HG02678 (cell line): ENCODE results near the gene PTPRG.

Experiments
- ATAC-seq: cut with Tn5 transposase; IDR thresholded peaks from one replicate; pipeline ENCODE4 v1.9.1; 2021; ENCODE audit warnings: mild to moderate bottlenecking, moderate library complexity; ENCODE audit not compliant: unreplicated experiment

The PTPRG gene

GRCh38 chr3:61910732-61911131 is 349.4 kb downstream of the PTPRG start:
- no peak for ATAC-seq

GRCh38 chr3:61912158-61912557 is 350.8 kb downstream of the PTPRG start:
- peak; percentile 87 for ATAC-seq

DNA sequence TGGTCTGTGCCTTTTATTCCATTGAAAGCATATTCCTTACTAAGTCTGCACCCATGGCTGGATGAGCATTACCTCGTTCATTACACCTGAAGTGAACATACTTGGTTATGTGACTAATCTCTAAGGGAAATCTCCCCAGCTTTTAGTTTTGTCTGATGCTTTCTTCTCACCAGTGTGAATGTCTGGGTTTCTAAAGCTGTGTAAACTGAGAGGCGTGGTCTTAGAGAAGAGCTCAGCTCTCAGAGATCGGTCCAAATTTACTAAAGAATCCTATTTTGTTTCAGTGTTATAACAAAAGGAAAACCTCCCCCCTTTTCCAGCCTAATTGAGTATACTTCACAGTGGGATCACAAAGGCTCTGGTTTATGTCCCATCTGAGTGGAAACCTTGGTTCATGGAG is 352.3 kb downstream of the PTPRG start:
- ATAC-seq, result no peak

GRCh38 chr3:61914276-61914675 is 352.9 kb downstream of the PTPRG start:
- no peak for ATAC-seq

- ATAC-seq, result no peak
These were observed 353.9 kb downstream of the PTPRG start for GRCh38 chr3:61915296-61915695.

DNA sequence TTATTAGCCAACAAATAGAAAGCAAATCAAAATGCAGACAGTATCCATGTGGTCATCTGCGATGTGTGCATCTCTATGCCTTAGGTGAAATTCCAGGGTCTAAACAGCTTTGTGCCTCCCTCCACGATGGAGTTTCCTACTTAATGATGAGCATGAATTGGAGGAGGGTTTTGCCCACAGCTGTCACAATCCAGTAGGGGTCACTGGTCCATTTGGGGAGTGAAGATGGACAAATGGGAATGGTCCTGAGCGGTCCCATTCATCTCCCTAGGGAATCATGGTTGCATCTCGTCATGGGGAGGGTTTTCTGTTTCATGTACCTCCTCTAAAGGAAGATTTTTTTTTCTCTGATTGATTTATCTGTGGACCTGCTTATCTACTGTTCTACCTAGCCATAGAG is 358.0 kb downstream of the PTPRG start:
- ATAC-seq, result no peak

DNA sequence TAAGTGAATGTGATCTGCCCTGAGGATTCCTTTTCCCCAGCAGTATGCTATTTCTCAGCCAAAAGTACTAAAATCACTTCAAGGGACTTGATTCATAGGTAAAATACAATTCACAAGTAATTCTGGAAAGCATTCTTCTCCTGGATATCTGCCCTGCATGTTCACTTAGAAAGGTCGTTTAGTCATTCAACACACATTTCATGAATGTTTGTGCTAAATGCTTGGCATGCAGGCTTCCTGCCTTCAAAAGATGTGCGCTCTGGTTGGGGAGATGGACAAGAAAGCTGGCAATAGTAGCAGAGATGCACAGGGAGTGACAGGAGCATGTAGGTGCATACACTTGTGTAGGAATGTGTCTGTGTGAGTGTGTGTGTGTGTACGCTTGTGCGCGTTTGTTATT is 360.7 kb downstream of the PTPRG start:
- ATAC-seq, result no peak

DNA sequence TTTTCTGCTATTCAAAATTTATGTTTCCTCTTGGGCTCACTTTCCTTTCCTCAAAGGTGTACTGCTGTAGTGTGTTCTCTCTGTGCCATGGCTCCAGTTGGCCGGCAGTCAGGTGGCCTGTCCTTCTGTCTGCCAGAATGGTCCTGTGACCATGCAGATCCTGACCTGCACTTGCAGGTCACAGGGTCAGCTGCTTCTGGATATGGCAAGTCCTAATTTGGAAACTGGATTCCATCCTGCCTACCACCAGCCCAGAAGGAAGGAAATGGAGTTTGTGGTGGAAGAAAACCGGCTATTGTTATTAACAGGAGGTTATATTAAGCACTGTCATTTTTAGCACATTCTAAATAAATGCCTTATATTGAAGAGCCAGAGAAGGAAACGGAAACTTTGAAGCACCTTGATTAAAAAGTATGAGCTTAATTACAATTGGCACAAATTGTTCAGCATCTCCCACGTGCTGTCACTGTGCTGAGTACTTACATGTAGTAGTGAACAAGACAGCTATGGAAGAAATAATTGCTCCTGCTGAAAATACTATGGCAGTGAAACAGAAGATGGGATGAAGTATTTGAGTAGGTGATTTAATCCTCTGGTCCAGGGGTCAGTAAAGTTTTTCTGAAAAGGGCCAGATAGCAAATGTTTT is 362.8 kb downstream of the PTPRG start:
- ATAC-seq, result no peak

- ATAC-seq, result no peak
These were observed 363.6 kb downstream of the PTPRG start for GRCh38 chr3:61924991-61925390.

- ATAC-seq, result no peak
These were observed 364.4 kb downstream of the PTPRG start for GRCh38 chr3:61925721-61926120.

DNA sequence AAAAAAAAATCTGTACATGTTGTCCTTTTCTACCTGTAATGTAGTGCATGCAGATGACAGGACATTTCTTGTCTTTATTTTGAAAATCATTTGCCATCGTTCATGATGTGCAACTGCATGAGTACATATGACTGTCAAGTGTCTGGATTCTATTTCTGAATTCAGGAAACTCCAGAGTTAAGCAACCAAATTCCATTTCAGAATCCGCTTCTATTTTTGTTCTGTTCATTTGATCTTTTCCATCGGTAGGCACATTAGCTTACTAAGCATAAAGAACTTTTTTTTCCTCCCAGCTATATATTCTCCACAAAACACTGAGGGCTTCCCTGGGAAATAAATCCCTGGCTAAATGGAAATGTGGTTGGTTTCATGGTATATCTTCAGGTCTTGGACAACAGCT is 365.6 kb downstream of the PTPRG start:
- no peak for ATAC-seq

DNA sequence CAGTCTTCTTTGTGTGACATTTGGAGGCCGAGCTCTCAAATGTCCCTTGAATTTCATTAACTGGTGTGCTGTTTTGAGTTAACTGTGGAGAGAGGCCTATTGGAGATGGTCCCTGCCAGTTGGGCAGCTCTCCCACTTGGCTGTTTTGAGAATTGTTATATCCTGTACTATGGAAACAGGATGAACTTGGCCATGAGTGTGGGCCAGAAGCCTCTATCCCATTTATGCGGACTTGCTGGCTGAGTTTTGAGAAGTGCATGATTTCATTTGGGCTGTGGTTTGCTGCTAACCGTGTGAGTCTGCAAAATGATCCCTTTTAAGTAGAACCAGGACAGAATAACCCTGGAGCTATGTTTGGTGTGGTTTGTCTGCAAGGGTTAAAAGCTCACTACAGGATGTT is 366.0 kb downstream of the PTPRG start:
- ATAC-seq, result no peak

- ATAC-seq, result no peak
These were observed 366.7 kb downstream of the PTPRG start for GRCh38 chr3:61928039-61928438.

- ATAC-seq, result no peak
These were observed 367.5 kb downstream of the PTPRG start for GRCh38 chr3:61928776-61929314.

DNA sequence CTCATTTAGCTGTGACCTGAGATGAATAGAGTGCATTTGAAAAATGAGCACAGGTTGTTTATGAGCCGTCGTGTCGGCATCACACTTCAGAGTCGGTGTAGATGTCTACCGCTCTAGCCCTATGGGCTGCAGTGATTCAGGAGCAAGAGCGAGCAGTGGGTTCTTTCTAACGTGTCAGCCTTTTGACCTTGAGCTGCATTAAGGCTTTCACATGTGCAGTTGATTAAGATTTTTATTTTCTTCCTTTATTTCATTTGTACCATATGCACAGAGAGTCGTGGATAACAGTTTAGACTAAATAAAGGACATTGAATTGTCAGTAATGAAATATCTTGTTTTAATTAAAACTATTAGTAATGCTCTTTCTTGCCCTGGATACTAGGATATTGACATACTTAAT is 368.2 kb downstream of the PTPRG start:
- no peak for ATAC-seq

GRCh38 chr3:61932499-61932898 is 371.1 kb downstream of the PTPRG start:
- no peak for ATAC-seq

DNA sequence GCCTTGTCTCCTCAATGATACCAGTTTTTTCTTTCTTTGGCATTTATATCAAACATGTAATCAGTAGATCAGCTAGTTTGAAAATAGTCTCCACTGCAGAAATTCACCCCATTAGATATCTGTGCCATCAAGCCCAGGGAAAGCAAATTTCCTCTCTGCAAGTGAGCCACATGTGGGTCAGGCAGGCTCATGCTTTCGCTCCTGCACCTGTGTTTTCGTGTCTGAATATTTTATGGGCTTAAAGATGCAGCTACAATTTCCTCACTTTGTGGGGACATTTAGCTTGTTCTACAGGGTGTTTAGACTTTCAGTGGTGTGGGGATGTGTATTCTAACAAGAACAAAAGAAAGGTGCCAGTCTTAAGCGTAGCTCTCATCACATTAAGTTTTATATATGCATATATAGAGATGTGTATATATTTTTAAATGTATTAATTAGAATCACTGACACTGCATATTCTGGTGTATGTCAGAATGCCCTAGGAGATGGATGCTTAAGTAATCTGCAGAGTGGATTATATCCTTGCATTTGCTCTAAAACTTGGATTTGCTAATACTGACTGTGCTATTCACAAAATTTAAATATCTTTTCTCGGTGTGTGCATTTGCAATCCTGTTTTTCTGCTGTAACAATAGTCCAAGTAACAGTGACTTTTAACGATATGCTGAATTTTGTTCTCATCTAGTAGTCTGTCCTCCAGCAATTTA is 372.6 kb downstream of the PTPRG start:
- no peak for ATAC-seq

GRCh38 chr3:61934505-61934871 is 373.1 kb downstream of the PTPRG start:
- ATAC-seq, result no peak

DNA sequence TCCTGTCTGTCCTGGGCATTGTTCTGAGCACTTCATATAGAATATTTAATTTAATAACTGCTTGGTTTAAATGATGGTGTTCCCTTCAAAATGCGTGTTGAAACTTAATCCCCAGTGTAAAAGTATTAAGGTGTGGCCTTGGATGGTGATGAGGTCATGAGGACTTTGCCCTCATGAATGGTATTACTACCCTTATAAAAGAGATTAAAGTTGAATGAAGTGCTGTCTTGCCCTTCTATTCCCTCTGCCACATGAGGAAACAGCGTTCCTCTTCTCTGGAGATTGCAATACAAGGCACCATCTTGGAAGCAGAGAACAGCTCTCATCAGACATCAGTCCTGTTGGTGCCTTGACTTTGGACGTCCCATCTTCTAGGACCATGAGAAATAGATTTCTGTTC is 374.4 kb downstream of the PTPRG start:
- no peak for ATAC-seq

GRCh38 chr3:61936344-61936937 is 375.1 kb downstream of the PTPRG start:
- ATAC-seq, result peak; percentile 59

- ATAC-seq, result no peak
These were observed 376.1 kb downstream of the PTPRG start for GRCh38 chr3:61937477-61937876.

DNA sequence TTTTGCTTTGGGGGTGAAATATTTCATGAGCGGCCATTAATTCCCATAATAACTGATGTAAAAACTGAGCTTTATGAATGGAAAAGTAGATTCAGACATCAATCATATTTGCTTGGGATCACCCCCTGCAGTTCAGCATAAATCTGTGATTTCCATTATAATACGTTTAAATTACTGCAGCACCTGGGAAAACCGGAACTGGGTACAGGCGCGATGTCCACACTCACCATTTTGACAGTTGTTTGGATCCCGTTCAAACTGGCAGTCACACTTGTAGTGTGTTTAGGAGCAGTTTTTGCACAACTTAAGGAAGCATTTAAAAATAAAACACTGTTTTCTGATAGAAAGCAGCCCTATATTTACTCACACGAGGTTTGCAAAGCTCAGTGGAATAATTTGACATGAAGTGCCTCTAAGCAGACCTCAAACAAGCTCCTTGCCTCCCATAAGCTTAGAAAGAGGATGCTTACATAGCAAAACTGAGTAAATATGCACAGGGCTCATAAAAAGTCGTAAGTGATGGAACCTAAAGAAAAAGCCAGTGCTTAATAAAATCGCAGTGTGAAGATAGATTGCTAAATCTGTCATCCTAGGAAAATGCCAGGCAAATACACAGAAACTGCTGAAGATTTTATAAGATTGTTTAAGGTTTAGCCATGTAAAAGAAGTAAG is 377.6 kb downstream of the PTPRG start:
- ATAC-seq, result no peak
